ENCODE results near the gene C11orf58. TPM values are rescaled to one million over a fixed set of nuclear protein-coding genes. Genes with fewer than 3 reads are reported as not detected.

Gene C11orf58
- 170 and 176 TPM in 2 replicates for total RNA-seq

GRCh38 chr11:16738193-16738946, at the start of gene C11orf58:
Gene C11orf58, plus strand, starts transcription at chr11:16738647. Its CDS starts 132 bp downstream, at chr11:16738779.

